NCI-H1694 treated with DMSO at 0.1 percent for 48 hours (cell line): ENCODE results near the gene GNA14.
"Not testable (repeated sequence)": the region's sequence is repeated elsewhere in the genome, so short reads cannot be mapped to it uniquely, and the experiment has no call there.

Source experiments
- DNase-seq: peaks from one replicate; lab custom pipeline; 2025; lab: John Stamatoyannopoulos, UW

Gene GNA14

GRCh38 chr9:77588271-77588937 is 59.7 kb downstream of the GNA14 start:
- no peak for DNase-seq

- DNase-seq = no peak
Measured at GRCh38 chr9:77587851-77588250, 60.3 kb downstream of the GNA14 start.

GRCh38 chr9:77587042-77587441 is 61.1 kb downstream of the GNA14 start:
- no peak for DNase-seq

GRCh38 chr9:77586591-77586990 is 61.5 kb downstream of the GNA14 start:
- no peak for DNase-seq

GRCh38 chr9:77585335-77585786 is 62.8 kb downstream of the GNA14 start:
- DNase-seq = no peak

- not testable (repeated sequence) for DNase-seq
Measured at GRCh38 chr9:77584927-77585326, 63.2 kb downstream of the GNA14 start.

- DNase-seq = no peak
Measured at GRCh38 chr9:77582961-77583576, 65.1 kb downstream of the GNA14 start.

- no peak for DNase-seq
Measured at GRCh38 chr9:77582525-77582924, 65.6 kb downstream of the GNA14 start.

GRCh38 chr9:77575785-77576184 is 72.3 kb downstream of the GNA14 start:
- DNase-seq = no peak

GRCh38 chr9:77569335-77569734 is 78.8 kb downstream of the GNA14 start:
- no peak for DNase-seq

GRCh38 chr9:77563174-77563573 is 84.9 kb downstream of the GNA14 start:
- no peak for DNase-seq

- no peak for DNase-seq
Measured at GRCh38 chr9:77562019-77562748, 85.9 kb downstream of the GNA14 start.

GRCh38 chr9:77561331-77562018 is 86.6 kb downstream of the GNA14 start:
- no peak for DNase-seq

GRCh38 chr9:77556396-77556795 is 91.7 kb downstream of the GNA14 start:
- no peak for DNase-seq

- no peak for DNase-seq
Measured at GRCh38 chr9:77554586-77555105, 93.5 kb downstream of the GNA14 start.

- DNase-seq = no peak
Measured at GRCh38 chr9:77547106-77547730, 100.9 kb downstream of the GNA14 start.

- DNase-seq = no peak
Measured at GRCh38 chr9:77546376-77546950, 101.7 kb downstream of the GNA14 start.

GRCh38 chr9:77544546-77544945 is 103.6 kb downstream of the GNA14 start:
- DNase-seq = no peak

GRCh38 chr9:77543131-77543822 is 104.8 kb downstream of the GNA14 start:
- DNase-seq = no peak

GRCh38 chr9:77541600-77541999 is 106.5 kb downstream of the GNA14 start:
- DNase-seq = no peak

- no peak for DNase-seq
Measured at GRCh38 chr9:77541055-77541454, 107.1 kb downstream of the GNA14 start.
